Subcutaneous adipose tissue (tissue), 4 donors: ENCODE data around the gene USP1. TPM values are rescaled to one million over a fixed set of nuclear protein-coding genes. Genes with fewer than 3 reads are reported as not detected.

Experiments used
- CTCF ChIP-seq: fragments of 450-650 bp; IDR thresholded peaks from one replicate; pipeline ENCODE4 v1.5.1; 2016; ENCODE audit warnings: low read depth, mild to moderate bottlenecking, control low read depth, antibody characterized with exemption, moderate library complexity
- total RNA-seq, 4 donors: library from RNA; depleted of rRNA; stranded (reverse); fragments of >200 nt; gene quantifications; one replicate each; pipeline ENCODE4 v1.1.0, GENCODE V29; 2016

The USP1 gene
- total RNA-seq, 4 donors from 2014 or later, result 16.0 to 31.5 (median 20.7) TPM

DNA sequence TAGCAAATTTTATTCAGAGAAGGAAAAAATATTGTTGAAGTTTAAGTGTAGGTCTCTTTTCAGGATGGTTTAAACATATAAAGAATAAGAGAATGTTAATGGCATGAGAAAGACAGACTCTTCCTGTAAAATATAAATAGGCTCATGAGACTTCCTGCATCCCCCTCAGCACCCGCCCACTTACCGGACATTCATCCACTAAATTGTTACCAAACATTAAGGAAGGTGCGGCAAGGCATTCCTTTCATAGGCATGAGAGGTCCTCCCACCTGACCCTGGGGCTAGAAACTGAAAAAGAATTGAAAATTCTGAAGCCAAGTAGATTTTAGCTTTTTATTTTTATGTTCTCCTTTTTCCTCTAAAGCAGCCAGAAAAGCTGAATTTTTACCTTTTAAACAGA lies 10.6 kb upstream of the USP1 start:
- TF ChIP-seq CTCF, result no peak

GRCh38 chr1:62426794-62427193 lies 10.1 kb upstream of the USP1 start:
- no peak for TF ChIP-seq CTCF

DNA sequence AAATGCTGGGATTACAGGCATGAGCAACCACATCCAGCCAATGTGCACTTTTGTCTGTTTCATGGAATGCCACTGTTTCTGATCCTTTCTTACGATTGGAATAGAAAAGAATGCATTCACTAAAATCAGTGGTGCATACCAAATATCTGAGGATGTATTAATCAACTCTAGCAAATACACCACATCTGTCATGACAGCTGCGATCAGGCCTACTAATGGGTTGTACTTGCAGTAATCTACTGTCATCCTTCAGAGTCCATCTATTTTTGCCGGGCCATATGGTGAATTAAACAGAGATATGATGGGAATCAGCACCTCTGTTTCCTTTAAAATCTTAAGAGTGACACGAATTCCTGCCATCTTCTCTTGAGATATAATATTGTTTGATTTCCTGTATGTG lies 8.5 kb upstream of the USP1 start:
- no peak for TF ChIP-seq CTCF

DNA sequence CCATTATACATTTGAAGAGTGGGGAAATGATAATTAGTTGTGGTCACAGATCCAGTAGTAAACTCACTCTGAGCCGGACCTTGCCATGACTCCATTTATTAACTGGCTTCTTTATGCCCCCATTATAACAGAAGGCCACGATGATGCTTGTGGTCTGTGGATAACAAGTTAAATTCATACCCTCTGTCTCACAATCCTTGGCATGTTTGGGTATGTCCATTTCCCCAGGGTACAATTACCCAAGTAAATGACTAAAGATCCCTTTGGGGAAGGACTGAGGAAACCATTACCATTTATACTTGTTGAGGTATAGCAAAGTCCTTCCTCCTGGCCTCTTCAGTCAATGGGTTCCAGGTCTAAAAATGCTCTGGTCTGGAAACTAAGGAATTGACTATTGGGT lies 7.3 kb upstream of the USP1 start:
- no peak for TF ChIP-seq CTCF

GRCh38 chr1:62433861-62434617 lies 2.8 kb upstream of the USP1 start:
- no peak for TF ChIP-seq CTCF

- TF ChIP-seq CTCF, result no peak
Measured at GRCh38 chr1:62434618-62435001, 2.2 kb upstream of the USP1 start.

DNA sequence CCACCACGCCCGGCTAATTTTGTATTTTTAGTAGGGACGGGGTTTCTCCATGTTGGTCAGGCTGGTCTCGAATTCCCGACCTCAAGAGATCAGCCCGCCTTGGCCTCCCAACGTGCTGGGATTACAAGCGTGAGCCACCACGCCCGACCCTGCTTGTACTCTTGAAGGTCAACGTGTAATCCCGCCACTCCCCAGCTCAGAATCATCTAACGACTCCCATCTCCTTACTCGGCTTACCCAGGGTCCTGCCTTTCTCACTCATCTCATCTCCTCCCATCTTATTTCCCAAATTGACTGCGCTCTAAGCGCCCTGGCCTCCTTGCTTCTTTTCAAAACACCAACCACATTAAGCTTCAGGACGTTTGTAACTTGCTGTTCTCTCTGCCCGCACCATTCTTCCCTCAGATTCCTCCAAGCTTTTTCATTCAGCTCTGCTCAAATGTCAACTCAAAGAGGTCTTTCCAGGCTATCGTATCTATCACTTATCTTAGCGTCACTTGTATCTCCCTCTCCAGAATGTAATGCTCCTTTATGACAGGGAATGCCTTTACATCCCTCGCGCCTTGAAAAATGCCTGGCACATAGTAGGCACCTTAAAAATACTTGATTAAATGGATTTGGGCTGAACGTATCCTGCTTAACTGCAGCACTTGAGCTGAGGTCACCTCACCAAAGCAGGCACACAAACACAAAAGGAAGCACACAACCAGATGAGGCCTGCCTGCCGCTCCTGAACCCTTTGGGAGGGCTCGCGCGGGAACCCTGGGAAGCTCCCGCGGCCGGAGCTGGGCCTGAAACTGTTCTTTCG lies 1.4 kb upstream of the USP1 start:
- TF ChIP-seq CTCF, result no peak
